Ramos (cell line): ENCODE measurements around the gene IGDCC3.
"Not testable (repeated sequence)": the region's sequence is repeated elsewhere in the genome, so short reads cannot be mapped to it uniquely, and the experiment has no call there.

Source experiments
- in situ Hi-C: fragments of 300-500 bp; cut with MboI; formaldehyde crosslinking; loops from one replicate; pipeline ENCODE4 v1.14.3; 2022; ENCODE audit warnings: low sequenced_read_pairs; ENCODE audit not compliant: unreplicated experiment

The IGDCC3 gene

GRCh38 chr15:65408324-65409035 lies 30.7 kb upstream of the IGDCC3 start:
- in situ Hi-C loops: no loop called here

- in situ Hi-C loops: no loop called here
These were observed 28.7 kb upstream of the IGDCC3 start for GRCh38 chr15:65406424-65407000.

GRCh38 chr15:65405791-65406423 lies 28.1 kb upstream of the IGDCC3 start:
- in situ Hi-C loops: no loop called here

GRCh38 chr15:65404186-65404872 lies 26.5 kb upstream of the IGDCC3 start:
- in situ Hi-C loops: no loop called here

GRCh38 chr15:65402961-65403360 lies 25.2 kb upstream of the IGDCC3 start:
- in situ Hi-C loops: no loop called here

- in situ Hi-C loops: no loop called here
These were observed 23.9 kb upstream of the IGDCC3 start for GRCh38 chr15:65401611-65402240.

- in situ Hi-C loops: no loop called here
These were observed 23.2 kb upstream of the IGDCC3 start for GRCh38 chr15:65400760-65401610.

GRCh38 chr15:65399997-65400396 lies 22.2 kb upstream of the IGDCC3 start:
- in situ Hi-C loops: no loop called here

- in situ Hi-C loops: no loop called here
These were observed 21.4 kb upstream of the IGDCC3 start for GRCh38 chr15:65399001-65399706.

GRCh38 chr15:65398486-65398885 lies 20.7 kb upstream of the IGDCC3 start:
- in situ Hi-C loops: not testable (repeated sequence)

GRCh38 chr15:65396965-65397317 lies 19.1 kb upstream of the IGDCC3 start:
- in situ Hi-C loops: no loop called here

GRCh38 chr15:65396283-65396964 lies 18.6 kb upstream of the IGDCC3 start:
- in situ Hi-C loops: no loop called here

GRCh38 chr15:65395567-65396202 lies 17.9 kb upstream of the IGDCC3 start:
- in situ Hi-C loops: no loop called here

- in situ Hi-C loops: no loop called here
These were observed 17.1 kb upstream of the IGDCC3 start for GRCh38 chr15:65394936-65395335.

- in situ Hi-C loops: no loop called here
These were observed 16.5 kb upstream of the IGDCC3 start for GRCh38 chr15:65394280-65394789.

GRCh38 chr15:65393557-65393956 lies 15.8 kb upstream of the IGDCC3 start:
- in situ Hi-C loops: no loop called here

- in situ Hi-C loops: no loop called here
These were observed 15.3 kb upstream of the IGDCC3 start for GRCh38 chr15:65393091-65393490.

- in situ Hi-C loops: no loop called here
These were observed 14.6 kb upstream of the IGDCC3 start for GRCh38 chr15:65392368-65392767.
